Activated naive CD8-positive, alpha-beta T cell treated with anti-CD3 and anti-CD28 coated beads, Interleukin-2, amount 50 U/mL, for 16 hours (primary cell): ENCODE measurements around the gene SCMH1.
"Not testable (repeated sequence)": the region's sequence is repeated elsewhere in the genome, so short reads cannot be mapped to it uniquely, and the experiment has no call there.

Experiments used
- DNase-seq: peaks from one replicate; pipeline ENCODE4 v3.0.0-alpha.2; 2020; ENCODE audit warnings: low read depth, low spot score

Gene SCMH1

DNA sequence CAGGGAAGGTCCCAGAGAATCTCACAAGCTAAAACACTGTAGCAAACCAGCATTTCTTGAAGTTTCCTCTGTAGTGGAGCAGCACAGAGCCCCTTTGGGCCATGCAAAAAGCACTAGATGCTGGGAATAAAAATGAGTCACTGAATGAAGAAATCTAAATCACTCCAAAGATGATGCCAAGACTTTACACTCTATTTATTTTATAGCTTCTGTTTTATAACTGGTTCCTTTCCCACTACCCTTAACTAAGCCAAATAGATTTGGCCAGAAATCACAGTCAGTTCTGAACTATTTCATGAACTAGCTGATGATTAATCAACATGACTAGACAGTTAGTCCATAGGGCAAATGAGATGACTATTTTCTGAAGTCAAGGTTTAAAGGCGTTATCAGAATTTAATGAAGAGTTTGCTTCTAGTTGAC lies 89.5 kb downstream of the SCMH1 start:
- no peak for DNase-seq

DNA sequence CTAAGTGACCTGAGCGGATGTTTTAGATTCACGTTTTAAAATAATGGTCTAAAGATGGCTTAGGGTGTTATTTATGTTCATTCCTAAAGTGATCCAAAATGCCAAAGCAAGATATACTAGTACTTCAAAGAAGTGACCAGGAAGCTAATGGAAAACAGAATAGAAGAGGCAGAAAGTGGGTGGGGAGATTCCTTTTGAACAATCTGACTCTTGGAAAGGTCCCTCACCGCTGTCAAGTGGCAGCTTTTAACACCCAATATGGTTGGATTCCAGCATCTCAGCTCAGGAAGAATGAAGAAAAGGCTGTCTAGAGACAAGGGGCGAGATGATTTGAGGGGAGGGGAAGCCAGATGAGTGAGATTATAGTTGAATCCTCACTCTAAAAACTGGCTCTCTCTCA lies 90.3 kb downstream of the SCMH1 start:
- no peak for DNase-seq

DNA sequence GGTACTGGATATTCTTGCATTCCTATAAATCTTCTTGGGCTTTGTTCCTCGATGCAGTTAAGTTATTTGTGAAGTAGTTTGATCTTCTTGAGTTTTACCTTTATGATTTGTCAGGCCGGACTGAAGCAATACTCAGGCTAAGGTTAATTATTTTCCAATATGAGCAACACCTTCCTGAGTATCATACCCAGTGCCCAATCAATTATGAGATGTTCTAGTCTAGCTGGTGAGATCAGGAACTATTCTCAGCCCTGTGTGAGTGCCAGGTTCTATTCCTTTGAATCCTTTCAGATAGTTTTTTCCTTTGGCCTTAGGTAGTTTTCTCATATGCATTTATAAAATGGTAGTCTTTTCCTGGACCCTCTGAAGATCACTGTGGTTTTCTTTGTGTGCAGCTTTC lies 92.5 kb downstream of the SCMH1 start:
- DNase-seq = no peak

DNA sequence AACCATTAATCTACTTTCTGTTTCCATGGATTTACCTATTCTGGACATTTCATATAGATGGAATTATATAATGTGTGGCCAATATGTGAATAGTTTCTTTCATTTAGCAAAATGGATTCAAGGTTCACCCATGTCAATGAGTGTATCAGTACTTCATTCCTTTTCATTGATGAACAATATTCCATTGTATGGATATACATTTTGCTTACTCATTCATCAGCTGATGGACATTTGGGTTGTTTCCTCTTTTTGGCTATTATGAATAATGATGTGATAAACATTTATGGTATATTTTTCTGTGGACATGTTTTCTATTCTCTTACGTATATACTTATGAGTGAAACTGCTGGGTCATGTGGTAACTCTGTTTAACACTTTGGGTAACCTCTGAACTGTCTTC lies 97.8 kb downstream of the SCMH1 start:
- no peak for DNase-seq

DNA sequence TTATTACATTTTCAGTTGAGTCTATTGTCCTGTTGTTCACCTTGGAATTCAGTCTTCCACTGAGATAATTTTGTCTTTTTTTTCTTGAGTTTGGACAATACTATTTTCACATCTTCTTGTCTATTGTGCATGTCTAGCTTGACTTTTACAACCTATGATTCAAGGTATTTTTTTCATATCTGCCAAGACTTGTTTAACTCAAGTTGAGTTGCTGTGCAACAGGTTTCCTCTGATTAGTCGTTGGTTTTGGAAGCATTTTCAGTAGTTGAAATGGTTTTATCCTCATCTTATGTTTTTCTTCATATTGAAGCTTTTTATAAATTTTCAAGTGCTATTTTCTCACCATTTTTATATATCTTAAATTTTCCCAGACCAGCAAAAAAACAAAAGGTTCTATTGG lies 103.6 kb downstream of the SCMH1 start:
- no peak for DNase-seq

DNA sequence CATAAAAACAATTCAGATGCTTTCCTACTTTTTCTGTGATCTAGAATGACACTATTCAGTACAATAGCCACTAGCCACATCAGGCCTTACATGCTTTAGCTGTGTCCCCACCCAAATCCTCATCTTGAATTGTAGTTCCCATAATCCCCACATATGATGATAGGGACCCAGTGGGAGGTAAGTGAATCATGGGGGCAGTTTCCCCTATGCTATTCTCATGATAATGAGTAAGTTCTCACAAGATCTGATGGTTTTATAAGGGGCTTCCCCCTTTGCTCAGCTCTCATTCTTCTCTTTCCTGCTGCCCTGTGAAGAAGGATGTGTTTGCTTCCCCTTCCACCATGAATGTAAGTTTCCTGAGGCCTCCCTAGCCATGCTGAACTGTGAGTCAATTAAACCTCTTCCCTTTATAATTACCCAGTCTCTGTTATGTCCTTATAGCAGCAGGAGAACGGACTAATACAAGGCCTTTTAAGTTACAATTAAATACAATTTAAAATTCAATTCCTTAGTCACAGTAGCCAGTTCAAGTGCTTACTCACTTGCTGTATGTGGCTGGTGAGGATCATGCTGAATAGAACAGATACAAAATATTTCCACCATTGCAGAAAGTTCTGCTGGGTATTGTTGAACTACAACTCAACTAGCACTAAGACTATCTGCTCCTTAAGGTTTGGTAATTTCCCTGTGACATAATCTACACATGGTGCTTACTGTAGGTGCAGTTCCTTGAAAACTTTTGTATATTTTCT lies 106.7 kb downstream of the SCMH1 start:
- no peak for DNase-seq

DNA sequence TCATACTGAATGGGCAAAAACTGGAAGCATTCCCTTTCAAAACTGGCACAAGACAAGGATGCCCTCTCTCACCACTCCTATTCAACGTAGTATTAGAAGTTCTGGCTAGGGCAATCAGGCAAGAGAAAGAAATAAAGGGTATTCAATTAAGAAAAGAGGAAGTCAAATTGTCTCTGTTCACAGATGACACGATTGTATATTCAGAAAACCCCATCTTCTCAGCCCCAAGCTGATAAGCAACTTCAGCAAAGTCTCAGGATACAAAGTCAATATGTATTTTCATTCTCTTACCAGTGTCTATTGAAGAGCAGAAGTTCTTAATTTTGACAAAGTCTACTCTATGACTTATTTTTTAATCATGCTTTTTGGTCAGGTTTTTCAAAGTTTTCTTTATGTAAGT lies 107.8 kb downstream of the SCMH1 start:
- not testable (repeated sequence) for DNase-seq

DNA sequence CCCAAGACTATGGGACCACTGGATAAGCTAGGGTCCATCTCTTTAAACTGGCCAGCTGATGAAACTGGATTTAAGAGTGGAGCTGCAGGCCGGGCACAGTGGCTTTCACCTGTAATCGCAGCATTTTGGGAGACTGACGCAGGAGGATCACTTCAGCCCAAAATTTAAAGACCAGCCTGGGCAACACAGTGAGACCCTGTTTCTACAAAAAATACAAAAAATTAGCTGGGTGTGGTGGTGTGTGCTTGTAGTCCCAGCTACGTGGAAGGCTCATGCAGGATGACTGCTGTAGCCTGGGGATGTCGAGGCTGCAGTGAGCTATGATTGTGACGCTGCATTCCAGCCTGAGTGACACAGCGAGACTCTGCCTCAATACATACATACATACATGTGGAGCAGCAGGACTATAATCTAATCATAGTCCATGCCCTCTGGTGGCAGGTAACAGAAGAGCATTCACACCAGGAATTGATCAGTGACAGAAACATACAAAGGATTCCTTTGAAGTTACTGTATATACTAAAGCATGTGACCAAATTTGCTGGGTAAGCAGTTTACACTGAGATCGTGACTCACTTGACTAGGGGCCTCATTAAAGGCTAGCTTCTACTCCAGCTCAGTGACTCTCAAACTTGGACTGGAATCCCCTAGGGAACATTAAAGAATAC lies 119.1 kb downstream of the SCMH1 start:
- DNase-seq = no peak

DNA sequence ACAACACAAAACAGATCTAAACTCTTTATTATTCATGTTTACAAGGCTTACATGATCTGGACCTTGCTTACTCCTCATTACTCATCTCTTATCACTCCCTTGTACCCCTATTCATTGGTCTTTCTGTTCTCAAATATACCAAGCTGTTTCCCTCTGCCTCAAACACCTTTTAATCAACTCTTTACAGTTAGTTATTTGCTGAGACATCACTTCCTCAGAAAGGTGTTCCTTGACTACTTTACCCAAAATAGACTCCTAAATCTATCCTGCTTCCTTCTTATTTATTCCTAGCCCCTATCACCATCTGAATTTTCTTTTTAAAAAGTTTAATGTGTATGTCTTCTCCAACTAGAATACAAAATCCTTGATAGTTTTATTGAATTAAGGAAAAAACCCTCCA lies 120.0 kb downstream of the SCMH1 start:
- DNase-seq = no peak

DNA sequence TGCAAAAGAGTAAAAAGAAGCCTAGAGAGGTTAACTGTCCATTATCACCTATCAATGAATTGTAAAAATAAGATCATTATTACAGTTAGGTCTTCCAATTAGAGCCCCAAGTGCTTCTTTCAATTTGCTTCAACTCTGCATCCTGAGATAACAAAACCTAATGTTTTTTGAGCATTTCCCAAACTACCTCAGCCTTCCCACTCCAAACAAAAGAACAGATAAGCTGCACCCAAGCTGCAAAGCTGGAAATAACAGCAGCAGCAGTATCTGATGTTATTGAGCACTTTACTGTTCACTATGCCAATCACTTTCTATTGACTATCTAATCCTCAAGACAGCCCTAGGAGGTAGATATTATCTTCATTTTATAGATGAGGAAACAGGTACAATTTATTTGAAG lies 123.5 kb downstream of the SCMH1 start:
- no peak for DNase-seq

DNA sequence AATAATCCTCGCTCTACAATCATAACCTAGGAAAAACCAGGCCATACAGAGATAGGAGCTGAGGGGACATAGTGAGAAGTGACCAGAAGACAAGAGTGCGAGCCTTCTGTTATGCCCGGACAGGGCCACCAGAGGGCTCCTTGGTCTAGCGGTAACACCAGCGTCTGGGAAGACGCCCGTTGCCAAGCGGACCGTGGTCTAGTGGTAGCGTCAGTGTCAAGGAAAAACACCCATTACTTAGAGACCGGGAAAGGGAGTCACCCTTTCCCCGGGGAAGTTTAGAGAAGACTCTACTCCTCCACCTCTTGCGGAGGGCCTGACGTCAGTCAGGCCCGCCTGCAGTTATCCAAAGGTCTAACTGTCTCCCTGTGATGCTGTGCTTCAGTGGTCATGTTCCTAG lies 124.9 kb downstream of the SCMH1 start:
- DNase-seq = not testable (repeated sequence)

DNA sequence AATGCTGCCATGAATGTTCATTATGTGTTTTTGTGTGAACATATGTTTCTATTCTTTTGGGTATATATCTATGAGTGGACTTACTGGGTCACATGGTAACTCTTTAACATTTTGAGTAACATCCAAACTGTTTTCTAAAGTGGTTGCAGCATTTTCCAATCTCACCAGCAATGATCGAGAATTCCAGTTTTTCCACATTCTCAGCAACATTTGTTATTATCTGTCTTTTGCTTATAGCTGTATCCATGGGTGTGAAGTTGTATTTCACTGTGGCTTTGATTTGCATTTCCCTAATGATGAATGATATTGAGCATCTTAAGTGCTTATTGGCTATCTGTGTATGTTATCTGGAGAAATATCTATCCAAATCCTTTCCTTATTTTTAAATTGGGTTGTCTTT lies 131.4 kb downstream of the SCMH1 start:
- DNase-seq = no peak

DNA sequence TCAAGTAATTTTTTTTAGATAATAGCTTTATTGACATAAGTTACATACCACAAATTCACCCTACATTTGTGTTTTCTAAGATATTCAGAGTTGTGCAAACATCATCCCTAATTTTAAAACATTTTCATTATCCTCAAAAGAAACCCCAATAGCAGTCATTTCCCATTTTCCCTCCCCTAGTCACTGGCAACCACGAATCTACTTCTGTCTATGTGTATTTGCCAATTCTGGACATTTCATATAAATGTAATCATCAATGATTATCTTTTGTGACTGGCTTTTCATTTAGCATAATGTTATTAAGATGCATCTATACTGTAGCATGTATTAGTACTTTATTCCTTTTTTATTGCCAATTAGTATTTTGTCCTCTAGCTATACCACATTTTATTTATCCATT lies 131.8 kb downstream of the SCMH1 start:
- no peak for DNase-seq

DNA sequence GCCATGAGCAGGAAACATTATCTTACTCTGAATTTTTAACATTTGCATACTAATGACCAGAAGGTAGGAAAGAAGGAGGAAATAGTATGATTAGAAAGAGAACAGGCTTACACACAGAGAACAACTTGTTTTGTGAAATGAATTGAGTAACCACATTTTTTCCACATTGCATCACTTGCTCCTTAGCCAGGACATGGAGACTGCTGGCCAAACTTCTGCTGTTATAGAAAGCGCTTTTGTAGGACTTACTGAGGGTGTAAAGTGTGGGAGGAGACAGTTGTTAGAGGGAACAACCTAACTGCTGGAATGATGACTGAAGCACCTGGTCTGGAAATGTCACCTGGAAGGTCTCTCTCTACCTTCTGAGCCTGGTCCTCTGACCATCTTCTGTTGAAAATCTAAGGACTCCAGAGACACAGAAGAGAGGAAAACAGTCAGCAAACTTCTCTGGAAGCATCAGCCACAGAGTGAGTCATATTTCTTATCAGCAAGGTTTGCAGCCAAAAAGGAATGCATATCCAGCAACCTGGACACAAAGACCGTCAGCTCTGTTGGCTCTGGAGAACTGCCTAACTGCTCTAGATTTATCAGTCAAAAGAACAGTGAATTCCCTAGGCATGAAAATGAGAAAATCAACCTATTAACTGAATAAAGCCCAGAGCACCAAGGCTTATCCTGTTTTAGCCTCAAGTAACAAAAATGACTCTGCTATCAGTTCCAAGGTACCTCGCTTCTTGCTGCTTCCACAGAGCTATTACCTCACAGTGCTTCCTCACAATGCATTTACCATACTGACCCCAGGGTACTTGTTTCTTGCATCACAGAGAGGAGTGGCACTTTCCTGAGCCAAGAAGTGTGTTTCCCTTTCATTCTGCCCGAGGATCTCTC lies 132.6 kb downstream of the SCMH1 start:
- DNase-seq = no peak

DNA sequence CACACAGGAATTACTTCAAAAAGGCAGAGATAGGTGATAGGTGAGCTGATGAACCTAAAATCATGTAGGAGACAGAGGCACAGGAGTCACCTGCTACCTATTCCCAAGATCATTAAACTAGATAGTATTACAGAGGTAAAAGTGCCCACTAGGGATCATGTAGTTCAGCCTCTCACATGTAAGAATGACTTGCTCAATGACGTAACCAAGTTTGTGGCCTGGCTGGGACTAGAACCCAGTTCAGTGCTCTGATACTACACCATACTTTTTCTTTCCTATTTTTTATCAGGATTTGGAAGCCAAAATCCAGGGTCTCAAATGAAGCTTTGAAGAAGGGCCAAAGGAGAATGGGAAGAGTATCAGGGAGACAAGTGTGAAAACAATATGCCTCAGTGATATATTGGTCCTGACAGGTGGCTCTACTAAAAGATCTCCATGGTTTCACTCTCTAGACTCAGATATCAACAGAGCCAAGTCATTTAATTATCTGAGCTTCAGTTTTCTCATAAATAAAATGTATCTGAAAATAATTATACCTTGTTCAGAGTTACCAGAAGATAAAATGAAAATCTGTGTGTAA lies 133.3 kb downstream of the SCMH1 start:
- no peak for DNase-seq

DNA sequence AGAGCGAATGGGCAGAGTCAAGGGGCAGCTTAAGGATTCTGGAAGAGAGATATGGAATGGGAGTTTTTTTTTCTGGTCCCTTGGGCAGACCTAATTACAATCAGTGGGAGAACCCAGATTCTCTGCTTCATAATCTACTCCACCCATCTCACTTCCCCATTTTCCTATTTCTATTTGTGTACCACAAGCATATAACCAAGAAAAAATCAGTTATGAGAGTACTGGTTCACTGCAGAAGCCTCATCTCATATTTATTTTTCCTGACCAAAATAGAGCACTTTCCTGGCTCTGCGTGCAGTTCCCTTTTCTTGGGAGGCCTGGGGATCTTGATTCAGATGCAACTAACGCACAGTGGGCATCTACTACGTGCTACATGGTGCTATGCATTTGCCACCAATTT lies 138.3 kb downstream of the SCMH1 start:
- no peak for DNase-seq

DNA sequence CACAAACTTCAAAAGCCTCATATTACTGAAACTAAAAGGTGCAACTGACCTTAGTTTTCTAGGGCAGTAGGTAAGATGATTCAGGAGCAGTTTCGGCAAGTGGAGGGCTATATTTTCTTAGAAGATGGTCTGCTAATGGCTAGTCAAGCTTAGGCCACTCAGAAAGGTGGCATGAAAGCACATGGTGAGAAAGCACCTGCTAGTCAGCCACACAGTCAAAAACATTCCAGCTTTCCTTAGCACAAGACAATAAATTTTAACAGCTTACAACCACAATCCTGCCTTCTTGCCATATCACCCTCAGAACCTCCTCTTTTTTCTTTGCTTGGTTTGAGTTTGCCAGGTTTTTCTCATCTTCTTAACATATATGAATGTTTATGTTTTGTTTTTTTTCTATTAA lies 139.5 kb downstream of the SCMH1 start:
- DNase-seq = no peak

DNA sequence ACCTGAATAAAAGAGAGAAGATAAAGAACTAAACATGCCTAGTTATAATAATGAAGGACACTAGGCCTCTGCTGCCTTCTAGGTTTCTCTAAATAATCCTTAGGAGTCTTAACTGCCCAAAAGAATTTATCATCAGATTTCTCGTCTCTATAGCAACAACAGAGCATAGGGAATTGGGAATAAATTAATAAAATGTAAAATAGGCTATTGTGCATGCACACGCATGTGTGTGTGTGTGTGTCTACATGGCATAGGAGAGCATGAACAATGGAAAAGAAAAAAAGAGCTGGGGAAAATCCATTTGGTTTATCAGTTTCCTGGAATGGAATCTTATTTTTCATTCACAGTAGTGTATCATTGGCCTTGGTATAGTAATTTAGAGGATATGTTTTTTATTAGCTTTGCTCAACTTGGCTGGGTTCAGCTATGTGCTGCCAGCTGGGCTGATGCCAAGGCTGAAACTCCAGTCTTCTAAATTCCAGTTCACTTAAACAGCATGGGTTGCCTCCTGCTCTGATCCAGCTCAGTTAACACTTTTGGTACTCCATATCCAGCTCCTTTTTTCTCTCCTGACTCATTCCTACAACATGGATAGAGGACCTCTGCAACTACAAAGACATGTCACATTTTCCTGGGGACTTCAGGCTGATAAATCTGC lies 140.0 kb downstream of the SCMH1 start:
- DNase-seq = no peak

DNA sequence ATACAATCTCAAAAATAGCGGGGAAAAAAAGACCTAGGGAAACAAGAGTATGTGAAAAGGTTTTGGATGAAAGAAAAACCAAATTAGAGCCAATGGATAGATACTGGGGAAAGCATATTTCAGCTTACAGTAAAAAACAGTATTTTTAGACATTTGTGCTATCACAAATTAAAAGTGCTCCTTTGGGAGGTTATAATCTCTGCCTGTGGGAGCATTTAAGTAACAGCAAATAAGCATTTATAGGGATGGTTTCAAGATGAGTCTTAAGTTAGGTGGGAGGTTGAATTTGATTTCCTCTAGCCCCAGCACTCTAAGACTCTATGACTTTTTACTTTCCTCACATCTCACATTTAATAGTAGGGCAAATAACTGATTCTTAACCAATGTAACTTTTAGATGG lies 141.0 kb downstream of the SCMH1 start:
- no peak for DNase-seq

DNA sequence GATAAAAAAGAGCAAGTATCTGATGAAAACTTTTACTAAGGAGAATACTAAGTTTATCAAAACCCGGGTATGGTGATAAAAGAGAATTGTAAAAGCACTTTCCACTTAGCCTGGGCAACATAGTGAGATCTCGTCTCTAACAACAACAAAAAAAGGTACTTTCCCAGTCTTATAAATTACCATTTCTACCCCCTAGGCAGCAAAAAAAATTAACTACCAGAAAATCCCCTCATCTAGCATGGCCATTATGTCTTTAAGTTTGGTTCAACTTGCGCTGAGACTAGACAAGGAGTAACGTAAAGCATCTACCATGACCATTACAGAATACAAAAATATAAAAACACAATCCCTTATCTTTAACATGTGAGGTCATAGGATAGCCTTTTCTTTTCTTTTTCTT lies 141.9 kb downstream of the SCMH1 start:
- DNase-seq = no peak

DNA sequence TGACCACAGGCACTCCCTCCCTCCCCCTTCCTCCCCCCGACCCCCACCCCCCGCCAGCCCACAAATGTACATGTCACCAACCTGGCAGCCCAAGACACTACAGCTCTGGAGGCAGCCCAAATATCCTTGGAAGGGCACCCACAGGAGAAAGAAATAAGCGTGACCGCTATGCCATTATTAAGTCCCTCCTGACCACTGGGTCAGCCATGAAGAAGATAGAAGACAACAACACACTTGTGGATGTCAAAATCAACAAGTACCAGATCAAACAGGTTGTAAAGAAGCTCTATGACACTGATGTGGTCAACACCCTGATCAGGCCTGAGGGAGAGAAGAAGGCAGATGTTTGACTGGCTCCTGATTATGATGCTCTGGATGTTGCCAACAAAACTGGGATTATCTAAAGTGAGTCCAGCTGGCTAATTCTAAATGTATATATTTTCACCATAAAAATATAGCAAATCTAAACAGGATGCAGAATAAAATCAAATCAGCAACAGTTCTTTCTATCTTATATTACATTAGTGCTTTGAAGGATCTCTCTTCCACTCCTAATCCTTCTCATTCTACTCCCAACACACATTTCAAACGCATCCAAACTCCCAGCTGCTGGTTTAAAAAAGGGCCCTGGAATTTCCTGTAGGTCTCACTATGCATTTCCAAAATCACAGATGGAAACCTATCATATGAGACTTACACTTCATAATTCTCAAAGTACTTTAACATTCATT lies 143.2 kb downstream of the SCMH1 start:
- DNase-seq = no peak
